OCI-LY3 (cell line): ENCODE results near the gene SEMA6D.

Experiments used
- EZH2phosphoT487 ChIP-seq: fragments of 200-600 bp; shearing (Covaris generic); IDR thresholded peaks from 2 replicates; pipeline ENCODE4 v1.6.1; 2018; ENCODE audit warnings: antibody characterized with exemption, mixed run types, low read depth
- TF ChIP-seq, protein P1 (sequence below): fragments of 200-600, 300-600 bp; sonication (generic); IDR thresholded peaks from 2 replicates; pipeline ENCODE4 v1.5.1; 2014; ENCODE audit warnings: antibody characterized with exemption, low read length, low read depth

- TF ChIP-seq, protein P1, sequence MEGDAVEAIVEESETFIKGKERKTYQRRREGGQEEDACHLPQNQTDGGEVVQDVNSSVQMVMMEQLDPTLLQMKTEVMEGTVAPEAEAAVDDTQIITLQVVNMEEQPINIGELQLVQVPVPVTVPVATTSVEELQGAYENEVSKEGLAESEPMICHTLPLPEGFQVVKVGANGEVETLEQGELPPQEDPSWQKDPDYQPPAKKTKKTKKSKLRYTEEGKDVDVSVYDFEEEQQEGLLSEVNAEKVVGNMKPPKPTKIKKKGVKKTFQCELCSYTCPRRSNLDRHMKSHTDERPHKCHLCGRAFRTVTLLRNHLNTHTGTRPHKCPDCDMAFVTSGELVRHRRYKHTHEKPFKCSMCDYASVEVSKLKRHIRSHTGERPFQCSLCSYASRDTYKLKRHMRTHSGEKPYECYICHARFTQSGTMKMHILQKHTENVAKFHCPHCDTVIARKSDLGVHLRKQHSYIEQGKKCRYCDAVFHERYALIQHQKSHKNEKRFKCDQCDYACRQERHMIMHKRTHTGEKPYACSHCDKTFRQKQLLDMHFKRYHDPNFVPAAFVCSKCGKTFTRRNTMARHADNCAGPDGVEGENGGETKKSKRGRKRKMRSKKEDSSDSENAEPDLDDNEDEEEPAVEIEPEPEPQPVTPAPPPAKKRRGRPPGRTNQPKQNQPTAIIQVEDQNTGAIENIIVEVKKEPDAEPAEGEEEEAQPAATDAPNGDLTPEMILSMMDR: no peak
- no peak for TF ChIP-seq EZH2phosphoT487
These were observed 38.6 kb downstream of the SEMA6D start for GRCh38 chr15:47755941-47756340.
